Measurements from ENCODE around the gene SCRN2. TPM values are rescaled to one million over a fixed set of nuclear protein-coding genes. Genes with fewer than 3 reads are reported as not detected.

The SCRN2 gene
- total and polyA plus RNA-seq, 2 of the 13 experiments (the other 11 are each of a cell fraction or from before 2014, with no cell fraction given): 21.7 to 29.5 TPM

- no peak overlapping the region for H3K4me2 ChIP-seq (ENCODE audit: low read depth, low read length)
- in situ Hi-C loops (cut with HindIII; ENCODE audit: extremely low pct_ligation_motif_present, low pct_unique_long_range_greater_than_20kb): no loop called here
- H3K27me3 ChIP-seq (ENCODE audit: control insufficient read depth in 1 of 2, insufficient read depth in 2 of 2, low read length in 2 of 2): peaks cover 10 to 65% of the 10 kb centered on the region in 2 experiments; a peak in 4 of 5 replicates
- FAIRE-seq (no peak), DNase-seq (ENCODE audit: low spot score) (no peak), ATAC-seq (no peak)
- ChIA-PET POLR2A (interaction anchor here (2.1 kb wide), 1 partner anchor 39 kb away, joined by 8 read pairs; the partner anchor contains the start of gene SP2), CTCF (ENCODE audit: low intra/inter-chr PET ratio, low total read pairs) (no interaction called here)
- BruUV-seq (replicated peaks): no TSS peak
- H3K9ac ChIP-seq (ENCODE audit: insufficient read depth, low read depth, low read length): no peak overlapping the region
- H3K36me3 ChIP-seq (replicated peaks in 1 of 2; ENCODE audit: control insufficient read depth in 1 of 2, insufficient read depth in 2 of 2, low read length in 2 of 2): no peaks in the 10 kb centered on the region
- no peaks in the 10 kb centered on the region for H4K20me1 ChIP-seq (ENCODE audit: insufficient read depth, low read length)
- intact Hi-C loops (cut with micrococcal nuclease; ENCODE audit: unreplicated experiment): no loop called here
- H2AFZ ChIP-seq (ENCODE audit: low read length): no peak overlapping the region
- no peaks in the 10 kb centered on the region for H3K9me3 ChIP-seq (ENCODE audit: low read length)
- TF ChIP-seq MTF1 (CRISPR knock-in tag; IDR thresholded peaks at IDR 0.05) (no peak), ELK4 (CRISPR knock-in tag; IDR thresholded peaks at IDR 0.05; ENCODE audit: borderline replicate concordance) (no peak), MIXL1 (CRISPR knock-in tag; IDR thresholded peaks at IDR 0.05) (no peak), ZNF615 (CRISPR knock-in tag; IDR thresholded peaks at IDR 0.05; ENCODE audit: borderline replicate concordance) (no peak), KAT7 (CRISPR knock-in tag; IDR thresholded peaks at IDR 0.05; ENCODE audit: borderline replicate concordance) (no peak), ZNF629 (CRISPR knock-in tag; conservative IDR thresholded peaks at IDR 0.05) (peak; percentile 76)
- H3K4me3 ChIP-seq (replicated peaks in 1 of 3; ENCODE audit: insufficient read depth in 1 of 3, low read depth in 2 of 3, low read length in 3 of 3): no peak overlapping the region
- peaks cover 1% of the 10 kb centered on the region; the same call in 1 of the 2 replicates for H3K4me1 ChIP-seq (ENCODE audit: insufficient read depth, low read length)
- H3K27ac ChIP-seq (ENCODE audit: extremely low read length, insufficient read depth, low read length): no peak overlapping the region
- H3K79me2 ChIP-seq (ENCODE audit: insufficient read depth, low read length): no peaks in the 10 kb centered on the region
Measured at GRCh38 chr17:47856830-47857229, 15.8 kb upstream of the SCRN2 start.

- ChIA-PET CTCF (ENCODE audit: low intra/inter-chr PET ratio, low total read pairs) (no interaction called here), POLR2A (interaction anchor here (2.1 kb wide), 1 partner anchor 40 kb away, joined by 8 read pairs; the partner anchor contains the start of gene SP2)
- Histone ChIP-seq H2AFZ (ENCODE audit: low read length) (no peak overlapping the region), H3K9ac (ENCODE audit: insufficient read depth, low read depth, low read length) (no peak overlapping the region), H3K27me3 (ENCODE audit: control insufficient read depth in 1 of 2, insufficient read depth in 2 of 2, low read length in 2 of 2) (peaks cover 10 to 70% of the 10 kb centered on the region in 2 experiments; a peak in 4 of 5 replicates), H3K4me1 (ENCODE audit: insufficient read depth, low read length) (peaks cover 4% of the 10 kb centered on the region; the same call in 1 of the 2 replicates), H3K79me2 (ENCODE audit: insufficient read depth, low read length) (no peaks in the 10 kb centered on the region), H3K4me2 (ENCODE audit: low read depth, low read length) (no peak overlapping the region), H3K9me3 (ENCODE audit: low read length) (no peaks in the 10 kb centered on the region), H3K36me3 (replicated peaks in 1 of 2; ENCODE audit: control insufficient read depth in 1 of 2, insufficient read depth in 2 of 2, low read length in 2 of 2) (no peaks in the 10 kb centered on the region), H3K27ac (ENCODE audit: extremely low read length, insufficient read depth, low read length) (no peak overlapping the region), H4K20me1 (ENCODE audit: insufficient read depth, low read length) (no peaks in the 10 kb centered on the region), H3K4me3 (replicated peaks in 1 of 3; ENCODE audit: insufficient read depth in 1 of 3, low read depth in 2 of 3, low read length in 3 of 3) (no peak overlapping the region)
- intact Hi-C loops (cut with micrococcal nuclease; ENCODE audit: unreplicated experiment) (no loop called here), in situ Hi-C loops (cut with HindIII; ENCODE audit: extremely low pct_ligation_motif_present, low pct_unique_long_range_greater_than_20kb) (no loop called here)
- no TSS peak for BruUV-seq (replicated peaks)
- 18% methylated on average over 3 of the region's 3 CpGs for WGBS (ENCODE audit: low lambda C conversion rate)
- DNase-seq (ENCODE audit: low spot score) (no peak), ATAC-seq (no peak), FAIRE-seq (no peak)
- no peak for TF ChIP-seq ZNF354B (CRISPR knock-in tag; IDR thresholded peaks at IDR 0.05)
- no peak for TF ChIP-seq ELF3 (CRISPR knock-in tag; IDR thresholded peaks at IDR 0.05)
- TF ChIP-seq ETS1 (CRISPR knock-in tag; IDR thresholded peaks at IDR 0.05): no peak
- no peak for TF ChIP-seq UBTF (CRISPR knock-in tag; IDR thresholded peaks at IDR 0.05)
- TF ChIP-seq NFKB2 (CRISPR knock-in tag; IDR thresholded peaks at IDR 0.05; ENCODE audit: borderline replicate concordance): no peak
Measured at GRCh38 chr17:47855737-47856136, 14.7 kb upstream of the SCRN2 start.

All from HepG2 (cell line).